Activated T-helper 1 cell treated with anti-CD3 and anti-CD28 coated beads, Interleukin-2, amount 50 U/mL, for 16 hours (primary cell): ENCODE results near the gene EML2.
"Not testable (repeated sequence)": the region's sequence is repeated elsewhere in the genome, so short reads cannot be mapped to it uniquely, and the experiment has no call there.

Experiments
- DNase-seq, 2 donors: peaks; one replicate each; pipeline ENCODE4 v3.0.0-alpha.2; 2020; ENCODE audit warnings: low read depth in 1 of 2, low spot score in 1 of 2

EML2 gene

GRCh38 chr19:45638930-45639729, at the start of gene EML2:
Gene EML2, minus strand, starts transcription at chr19:45639397. Its CDS starts 21 bp downstream, at chr19:45639376.
- DNase-seq: peak; percentile 26 to 37

- DNase-seq: no peak
These were observed 48.4 kb upstream of the EML2 start for GRCh38 chr19:45687599-45687998.

- DNase-seq: not testable (repeated sequence)
These were observed 45.8 kb upstream of the EML2 start for GRCh38 chr19:45685045-45685444.

- DNase-seq: no peak
These were observed 43.7 kb upstream of the EML2 start for GRCh38 chr19:45682908-45683307.

GRCh38 chr19:45682117-45682516, 42.9 kb upstream of the EML2 start:
- DNase-seq: no peak

GRCh38 chr19:45681391-45682015, 42.3 kb upstream of the EML2 start:
- DNase-seq: peak; percentile 80

- peak; percentile 50 to 61 for DNase-seq
These were observed 38.4 kb upstream of the EML2 start for GRCh38 chr19:45677351-45678230.

GRCh38 chr19:45676851-45677263, 37.7 kb upstream of the EML2 start:
- peak; percentile 12 to 27 for DNase-seq

- no peak for DNase-seq
These were observed 35.7 kb upstream of the EML2 start for GRCh38 chr19:45674946-45675345.

- peak in 1 of 2 donors; percentile 28 for DNase-seq
These were observed 31.7 kb upstream of the EML2 start for GRCh38 chr19:45670670-45671453.

GRCh38 chr19:45668342-45668871, 29.2 kb upstream of the EML2 start:
- DNase-seq: no peak

- peak; percentile 32 to 33 for DNase-seq
These were observed 28.6 kb upstream of the EML2 start, which contains the start of gene GIPR for GRCh38 chr19:45667620-45668341. Gene GIPR, plus strand, starts transcription at chr19:45668221. Its CDS starts 1,300 bp downstream, at chr19:45669521.

GRCh38 chr19:45664575-45664974, 25.4 kb upstream of the EML2 start:
- no peak for DNase-seq

GRCh38 chr19:45663800-45664199, 24.6 kb upstream of the EML2 start:
- DNase-seq: no peak

- DNase-seq: no peak
These were observed 21.4 kb upstream of the EML2 start for GRCh38 chr19:45660636-45661035.

- no peak for DNase-seq
These were observed 20.0 kb upstream of the EML2 start for GRCh38 chr19:45659096-45659729.

- DNase-seq: no peak
These were observed 18.4 kb upstream of the EML2 start for GRCh38 chr19:45657520-45658167.

- DNase-seq: no peak
These were observed 15.9 kb upstream of the EML2 start for GRCh38 chr19:45655073-45655472.

- DNase-seq: no peak
These were observed 14.4 kb upstream of the EML2 start for GRCh38 chr19:45653634-45654033.
